Skin of body (tissue), 2 donors: ENCODE data around the gene ARHGEF6. TPM values are rescaled to one million over a fixed set of nuclear protein-coding genes. Genes with fewer than 3 reads are reported as not detected.

Experiments
- small RNA-seq: library from RNA; depleted of rRNA; stranded (forward); fragments of <200 nt; gene quantifications from one replicate; pipeline ENCODE3, GENCODE V24; 2014; ENCODE audit warnings: low replicate concordance
- total RNA-seq: library from RNA; depleted of rRNA; stranded (reverse); fragments of >200 nt; gene quantifications from one replicate; pipeline ENCODE4 v1.2.3, GENCODE V29; 2014

The ARHGEF6 gene
- total RNA-seq, 1 donor from 2014 or later: 18.6 TPM

Small RNA genes within 50 kb of the gene (small RNA-seq; reads per million reads assigned to genes)
- gene RF00019: not detected
- not detected for gene RNU6-972P

Other genes starting within 250 kb of the ARHGEF6 start
- 1.1 TPM for gene VGLL1, start 248.7 kb downstream of the ARHGEF6 start, total RNA-seq
- 0.10 TPM for gene CD40LG, start 132.8 kb downstream of the ARHGEF6 start, total RNA-seq
- gene RBMX, start 99.8 kb upstream of the ARHGEF6 start, total RNA-seq: 169 TPM